ENCODE results near the gene SLC5A11. TPM values are rescaled to one million over a fixed set of nuclear protein-coding genes. Genes with fewer than 3 reads are reported as not detected.

The SLC5A11 gene
- total RNA-seq, 1 experiment from 2014 or later: not detected

- DNase-seq (ENCODE audit: low spot score): no peak
- no TSS peak for BruUV-seq (replicated peaks)
- H3K9me3 ChIP-seq (ENCODE audit: low read depth, low read length, poor library complexity, severe bottlenecking): no peaks in the 10 kb centered on the region
- TF ChIP-seq EZH2 (IDR thresholded peaks at IDR 0.05; ENCODE audit: borderline replicate concordance, low read depth, low read length, poor library complexity, severe bottlenecking): no peak
- no peak for TF ChIP-seq CTCF (conservative IDR thresholded peaks at IDR 0.05; ENCODE audit: low read depth, low read length)
- no peaks in the 10 kb centered on the region for H3K27me3 ChIP-seq (replicated peaks; ENCODE audit: insufficient read depth, low read depth, low read length, poor library complexity)
- H3K36me3 ChIP-seq (ENCODE audit: insufficient read depth, low read length, poor library complexity, severe bottlenecking): no peaks in the 10 kb centered on the region
- intact Hi-C loops (cut with micrococcal nuclease; ENCODE audit: unreplicated experiment): no loop called here
- CTCF ChIA-PET: no interaction called here
- H3K4me1 ChIP-seq (ENCODE audit: insufficient read depth, low read length, poor library complexity, severe bottlenecking): peaks cover 7% of the 10 kb centered on the region
- no peak overlapping the region for H3K4me3 ChIP-seq (ENCODE audit: low read depth, low read length, poor library complexity, severe bottlenecking)
- POLR2A ChIA-PET (ENCODE audit: low non-redundant PET): no interaction called here
- no peak overlapping the region for H3K27ac ChIP-seq (ENCODE audit: low read depth, low read length, poor library complexity, severe bottlenecking)
These were observed 7.5 kb downstream of the SLC5A11 start for GRCh38 chr16:24853169-24853824.

- intact Hi-C loops (cut with micrococcal nuclease; ENCODE audit: unreplicated experiment): no loop called here
- peak; percentile 54 for DNase-seq (ENCODE audit: low spot score)
- no peak overlapping the region for H3K27ac ChIP-seq (ENCODE audit: low read depth, low read length, poor library complexity, severe bottlenecking)
- TF ChIP-seq EZH2 (IDR thresholded peaks at IDR 0.05; ENCODE audit: borderline replicate concordance, low read depth, low read length, poor library complexity, severe bottlenecking) (no peak), CTCF (conservative IDR thresholded peaks at IDR 0.05; ENCODE audit: low read depth, low read length) (no peak)
- CTCF ChIA-PET: interaction anchor here (0.7 kb wide), 1 partner anchor 9 kb away, joined by 3 read pairs; no protein-coding TSS in a partner anchor
- H3K4me1 ChIP-seq (ENCODE audit: insufficient read depth, low read length, poor library complexity, severe bottlenecking): peaks cover 7% of the 10 kb centered on the region
- H3K9me3 ChIP-seq (ENCODE audit: low read depth, low read length, poor library complexity, severe bottlenecking): no peaks in the 10 kb centered on the region
- H3K27me3 ChIP-seq (replicated peaks; ENCODE audit: insufficient read depth, low read depth, low read length, poor library complexity): no peaks in the 10 kb centered on the region
- H3K4me3 ChIP-seq (ENCODE audit: low read depth, low read length, poor library complexity, severe bottlenecking): no peak overlapping the region
- no peaks in the 10 kb centered on the region for H3K36me3 ChIP-seq (ENCODE audit: insufficient read depth, low read length, poor library complexity, severe bottlenecking)
- no TSS peak for BruUV-seq (replicated peaks)
- POLR2A ChIA-PET (ENCODE audit: low non-redundant PET): no interaction called here
These were observed 8.1 kb downstream of the SLC5A11 start for GRCh38 chr16:24853830-24854229.

- no peaks in the 10 kb centered on the region for H3K36me3 ChIP-seq (ENCODE audit: insufficient read depth, low read length, poor library complexity, severe bottlenecking)
- no peaks in the 10 kb centered on the region for H3K9me3 ChIP-seq (ENCODE audit: low read depth, low read length, poor library complexity, severe bottlenecking)
- no peak overlapping the region for H3K27ac ChIP-seq (ENCODE audit: low read depth, low read length, poor library complexity, severe bottlenecking)
- H3K4me1 ChIP-seq (ENCODE audit: insufficient read depth, low read length, poor library complexity, severe bottlenecking): peaks cover 7% of the 10 kb centered on the region
- intact Hi-C loops (cut with micrococcal nuclease; ENCODE audit: unreplicated experiment): no loop called here
- no peak overlapping the region for H3K4me3 ChIP-seq (ENCODE audit: low read depth, low read length, poor library complexity, severe bottlenecking)
- TF ChIP-seq CTCF (conservative IDR thresholded peaks at IDR 0.05; ENCODE audit: low read depth, low read length): no peak
- TF ChIP-seq EZH2 (IDR thresholded peaks at IDR 0.05; ENCODE audit: borderline replicate concordance, low read depth, low read length, poor library complexity, severe bottlenecking): no peak
- POLR2A ChIA-PET (ENCODE audit: low non-redundant PET): no interaction called here
- CTCF ChIA-PET: interaction anchor here (0.7 kb wide), 1 partner anchor 9 kb away, joined by 3 read pairs; no protein-coding TSS in a partner anchor
- no peak for DNase-seq (ENCODE audit: low spot score)
- no TSS peak for BruUV-seq (replicated peaks)
- no peaks in the 10 kb centered on the region for H3K27me3 ChIP-seq (replicated peaks; ENCODE audit: insufficient read depth, low read depth, low read length, poor library complexity)
These were observed 8.9 kb downstream of the SLC5A11 start for GRCh38 chr16:24854607-24855171.
